ENCODE data around the gene UGT1A6. TPM values are rescaled to one million over a fixed set of nuclear protein-coding genes. Genes with fewer than 3 reads are reported as not detected.

The UGT1A6 gene
- polyA plus RNA-seq, 2 of the 4 experiments (the other 2 are of a cell fraction) = 2.5 to 3.5 TPM

- WGBS (ENCODE audit: missing lambda C conversion rate) = 2% methylated on average over 10 of the region's 10 CpGs
- no peak overlapping the region for H3K4me3 ChIP-seq
- H3K4me2 ChIP-seq = peak overlapping the region; percentile 47
- H3K9me3 ChIP-seq = peaks cover 34% of the 10 kb centered on the region
- peak overlapping the region; percentile 98 to 100 for H3K27ac ChIP-seq
- ATAC-seq (peak; percentile 46 to 56; a peak in 5 of 6 replicates), DNase-seq (ENCODE audit: low read depth in 1 of 2, low spot score in 1 of 2) (peak in 1 of 2 experiments; percentile 87), FAIRE-seq (peak; percentile 56)
- CTCF ChIA-PET = interaction anchor here (0.6 to 2.2 kb wide), 3 partner anchors 76 to 259 kb away, joined by 3 to 11 read pairs (median 5); no protein-coding TSS in a partner anchor
- POLR2A ChIA-PET = no interaction called here
- peaks cover 68% of the 10 kb centered on the region for H3K4me1 ChIP-seq
- TF ChIP-seq JUN (IDR thresholded peaks at IDR 0.05) (peak; percentile 61 to 63), MAZ (IDR thresholded peaks at IDR 0.05; ENCODE audit: borderline replicate concordance, low read depth, low read length) (no peak), RARB (CRISPR knock-in tag; IDR thresholded peaks at IDR 0.05) (no peak), CHD2 (IDR thresholded peaks at IDR 0.05; ENCODE audit: low read length, partially characterized antibody) (no peak), POLR2A (IDR thresholded peaks at IDR 0.05; ENCODE audit: low read length) (no peak), HOXA7 (CRISPR knock-in tag; IDR thresholded peaks at IDR 0.05) (0 out of 2 replicates have a peak, but pooled peaks have one; percentile 56), ATOH8 (CRISPR knock-in tag; IDR thresholded peaks at IDR 0.05; ENCODE audit: low read depth) (peak; percentile 21; the same call in 1 of the 2 replicates), HOXB13 (CRISPR knock-in tag; IDR thresholded peaks at IDR 0.05; ENCODE audit: low read depth) (no peak; the same call in 1 of the 2 replicates), HEYL (CRISPR knock-in tag; IDR thresholded peaks at IDR 0.05) (no peak), ZFP36 (IDR thresholded peaks at IDR 0.05; ENCODE audit: borderline replicate concordance, partially characterized antibody) (no peak), EHF (CRISPR knock-in tag; IDR thresholded peaks at IDR 0.05) (peak; percentile 31; the same call in 1 of the 2 replicates), EP300 (IDR thresholded peaks at IDR 0.05) (peak; percentile 68 to 72; a peak in 3 of 5 replicates), NR3C1 (IDR thresholded peaks at IDR 0.05) (no peak), NFE2L2 (conservative IDR thresholded peaks at IDR 0.05; ENCODE audit: low read length) (no peak), RFX5 (IDR thresholded peaks at IDR 0.05) (no peak), EHMT2 (IDR thresholded peaks at IDR 0.05; ENCODE audit: low read depth) (no peak), CBX8 (IDR thresholded peaks at IDR 0.05) (no peak), RNF2 (IDR thresholded peaks at IDR 0.05; ENCODE audit: borderline replicate concordance, low read depth) (no peak), JUNB (IDR thresholded peaks at IDR 0.05) (peak; percentile 78), KDM5A (IDR thresholded peaks at IDR 0.05) (no peak), ZSCAN20 (CRISPR knock-in tag; IDR thresholded peaks at IDR 0.05) (no peak), REST (IDR thresholded peaks at IDR 0.05) (no peak), E2F6 (IDR thresholded peaks at IDR 0.05; ENCODE audit: borderline replicate concordance, low read depth) (no peak), TP53 (CRISPR knock-in tag; IDR thresholded peaks at IDR 0.05) (no peak), ZNF302 (CRISPR knock-in tag; IDR thresholded peaks at IDR 0.05) (no peak), KDM1A (IDR thresholded peaks at IDR 0.05; ENCODE audit: low read depth) (no peak), POLR2AphosphoS2 (conservative IDR thresholded peaks at IDR 0.05; ENCODE audit: low read length) (no peak), MAX (IDR thresholded peaks at IDR 0.05) (peak; percentile 80), BCL3 (IDR thresholded peaks at IDR 0.05) (no peak), SMC3 (IDR thresholded peaks at IDR 0.05) (no peak), GATA3 (IDR thresholded peaks at IDR 0.05; ENCODE audit: borderline replicate concordance) (peak; percentile 93), ELK1 (IDR thresholded peaks at IDR 0.05; ENCODE audit: low read depth, low read length) (no peak), CHD4 (IDR thresholded peaks at IDR 0.05; ENCODE audit: borderline replicate concordance) (no peak), RCOR1 (IDR thresholded peaks at IDR 0.05; ENCODE audit: low read depth, low read length) (no peak), HDAC2 (IDR thresholded peaks at IDR 0.05) (no peak), CBX2 (IDR thresholded peaks at IDR 0.05; ENCODE audit: borderline replicate concordance, low read depth) (no peak)
Observed at GRCh38 chr2:233707940-233708644, 15.4 kb downstream of the UGT1A6 start.

Data from A549 (cell line).